Measurements from ENCODE around the gene MARVELD1. TPM values are rescaled to one million over a fixed set of nuclear protein-coding genes. Genes with fewer than 3 reads are reported as not detected.

The MARVELD1 gene
- total and polyA plus RNA-seq, 4 donors = 15.7 to 57.9 (median 24.1) TPM

GRCh38 chr10:97755718-97756117 is 42.2 kb downstream of the MARVELD1 start:
- DNase-seq = no peak
- TF ChIP-seq CTCF (IDR thresholded peaks at IDR 0.05; ENCODE audit: control extremely low read depth, extremely low read depth) = no peak
- WGBS, 2 donors = 94 to 98% methylated on average over 6 of the region's 6 CpGs

GRCh38 chr10:97757471-97757870 is 43.9 kb downstream of the MARVELD1 start:
- ATAC-seq (ENCODE audit: insufficient read depth, low FRiP score) (no peak), DNase-seq (no peak)

More at GRCh38 chr10:97755718-97756117, 42.2 kb downstream of the MARVELD1 start:
- no peak overlapping the region for H3K27ac ChIP-seq (ENCODE audit: low read depth in 1 of 2, low read length in 1 of 2)
- no peaks in the 10 kb centered on the region for H3K27me3 ChIP-seq (ENCODE audit: control insufficient read depth in 3 of 3, insufficient read depth in 3 of 3, low read length in 2 of 3)
- H3K9me3 ChIP-seq (ENCODE audit: control insufficient read depth in 4 of 4, insufficient read depth in 3 of 4, low read length in 3 of 4) = peaks cover 0 to 2% (median 0%) of the 10 kb centered on the region in 4 donors
- H3K9ac ChIP-seq (ENCODE audit: insufficient read depth in 1 of 2, low read length in 2 of 2) = no peak overlapping the region
- no peak overlapping the region for H3K4me3 ChIP-seq
- peaks cover 20 to 74% (median 34%) of the 10 kb centered on the region in 4 donors for H3K36me3 ChIP-seq (ENCODE audit: control insufficient read depth in 4 of 4, insufficient read depth in 4 of 4, low read length in 4 of 4)
- ATAC-seq (ENCODE audit: insufficient read depth, low FRiP score) = no peak
- H3K4me1 ChIP-seq (ENCODE audit: control insufficient read depth in 5 of 5, insufficient read depth in 5 of 5, low read length in 5 of 5) = no peaks in the 10 kb centered on the region

GRCh38 chr10:97759158-97759887 is 45.8 kb downstream of the MARVELD1 start:
- Histone ChIP-seq H3K9ac (ENCODE audit: insufficient read depth in 1 of 2, low read length in 2 of 2) (no peak overlapping the region), H3K27me3 (ENCODE audit: control insufficient read depth in 3 of 3, insufficient read depth in 3 of 3, low read length in 2 of 3) (no peaks in the 10 kb centered on the region), H3K27ac (ENCODE audit: low read depth in 1 of 2, low read length in 1 of 2) (no peak overlapping the region), H3K9me3 (ENCODE audit: control insufficient read depth in 4 of 4, insufficient read depth in 3 of 4, low read length in 3 of 4) (peaks cover 0 to 2% (median 0%) of the 10 kb centered on the region in 4 donors), H3K4me1 (ENCODE audit: control insufficient read depth in 5 of 5, insufficient read depth in 5 of 5, low read length in 5 of 5) (no peaks in the 10 kb centered on the region), H3K36me3 (ENCODE audit: control insufficient read depth in 4 of 4, insufficient read depth in 4 of 4, low read length in 4 of 4) (peaks cover 7 to 58% (median 23%) of the 10 kb centered on the region in 4 donors), H3K4me3 (no peak overlapping the region)
- peak; percentile 65 for TF ChIP-seq CTCF (IDR thresholded peaks at IDR 0.05; ENCODE audit: control extremely low read depth, extremely low read depth)
- ATAC-seq (ENCODE audit: insufficient read depth, low FRiP score) (peak; percentile 49), DNase-seq (peak; percentile 71 to 80 (median 77))
- WGBS, 2 donors = 52 to 73% methylated on average over 5 of the region's 5 CpGs

More at GRCh38 chr10:97757471-97757870, 43.9 kb downstream of the MARVELD1 start:
- no peaks in the 10 kb centered on the region for H3K4me1 ChIP-seq (ENCODE audit: control insufficient read depth in 5 of 5, insufficient read depth in 5 of 5, low read length in 5 of 5)
- no peaks in the 10 kb centered on the region for H3K27me3 ChIP-seq (ENCODE audit: control insufficient read depth in 3 of 3, insufficient read depth in 3 of 3, low read length in 2 of 3)
- no peak overlapping the region for H3K4me3 ChIP-seq
- no peak overlapping the region for H3K27ac ChIP-seq (ENCODE audit: low read depth in 1 of 2, low read length in 1 of 2)
- H3K9ac ChIP-seq (ENCODE audit: insufficient read depth in 1 of 2, low read length in 2 of 2) = no peak overlapping the region
- H3K36me3 ChIP-seq (ENCODE audit: control insufficient read depth in 4 of 4, insufficient read depth in 4 of 4, low read length in 4 of 4) = peaks cover 14 to 71% (median 27%) of the 10 kb centered on the region in 4 donors
- H3K9me3 ChIP-seq (ENCODE audit: control insufficient read depth in 4 of 4, insufficient read depth in 3 of 4, low read length in 3 of 4) = peaks cover 0 to 2% (median 0%) of the 10 kb centered on the region in 4 donors
- no peak for TF ChIP-seq CTCF (IDR thresholded peaks at IDR 0.05; ENCODE audit: control extremely low read depth, extremely low read depth)
- WGBS, 2 donors = 88 to 94% methylated on average over 6 of the region's 6 CpGs
